A673 (cell line): ENCODE data around the gene SLC29A2.

Source experiments
- CTCF ChIP-seq: fragments of 300-800, 200-600 bp; sonication (generic); conservative IDR thresholded peaks from 2 replicates; pipeline ENCODE4 v1.5.1; 2017; ENCODE audit warnings: low read depth, mild to moderate bottlenecking, antibody characterized with exemption, low read length, moderate library complexity, mixed read lengths
- EZH2 ChIP-seq: fragments of 200-600 bp; sonication (generic); IDR thresholded peaks from 2 replicates; pipeline ENCODE4 v1.6.1; 2017; ENCODE audit warnings: borderline replicate concordance, low read depth, mild to moderate bottlenecking, mixed read lengths, antibody characterized with exemption, low read length; ENCODE audit not compliant: poor library complexity, severe bottlenecking

GRCh38 chr11:66314186-66314501 is 57.4 kb downstream of the SLC29A2 start:
- TF ChIP-seq CTCF (no peak), EZH2 (no peak)
